OCI-LY7 (cell line): ENCODE results near the gene NCAPD2.

Source experiments
- EZH2phosphoT487 ChIP-seq: fragments of 200-600 bp; sonication (generic); IDR thresholded peaks from 2 replicates; pipeline ENCODE4 v1.6.1; 2018; ENCODE audit warnings: low read depth, borderline replicate concordance, mild to moderate bottlenecking, mixed run types, antibody characterized with exemption, low read length, moderate library complexity, mixed read lengths
- TF ChIP-seq, protein P1 (sequence below): fragments of 200-600 bp; sonication (generic); conservative IDR thresholded peaks from 2 replicates; pipeline ENCODE4 v1.5.1; 2014; ENCODE audit warnings: mild to moderate bottlenecking, antibody characterized with exemption, low read length, moderate library complexity, mixed read lengths

GRCh38 chr12:6567112-6567670 lies 73.3 kb downstream of the NCAPD2 start:
- TF ChIP-seq, protein P1, sequence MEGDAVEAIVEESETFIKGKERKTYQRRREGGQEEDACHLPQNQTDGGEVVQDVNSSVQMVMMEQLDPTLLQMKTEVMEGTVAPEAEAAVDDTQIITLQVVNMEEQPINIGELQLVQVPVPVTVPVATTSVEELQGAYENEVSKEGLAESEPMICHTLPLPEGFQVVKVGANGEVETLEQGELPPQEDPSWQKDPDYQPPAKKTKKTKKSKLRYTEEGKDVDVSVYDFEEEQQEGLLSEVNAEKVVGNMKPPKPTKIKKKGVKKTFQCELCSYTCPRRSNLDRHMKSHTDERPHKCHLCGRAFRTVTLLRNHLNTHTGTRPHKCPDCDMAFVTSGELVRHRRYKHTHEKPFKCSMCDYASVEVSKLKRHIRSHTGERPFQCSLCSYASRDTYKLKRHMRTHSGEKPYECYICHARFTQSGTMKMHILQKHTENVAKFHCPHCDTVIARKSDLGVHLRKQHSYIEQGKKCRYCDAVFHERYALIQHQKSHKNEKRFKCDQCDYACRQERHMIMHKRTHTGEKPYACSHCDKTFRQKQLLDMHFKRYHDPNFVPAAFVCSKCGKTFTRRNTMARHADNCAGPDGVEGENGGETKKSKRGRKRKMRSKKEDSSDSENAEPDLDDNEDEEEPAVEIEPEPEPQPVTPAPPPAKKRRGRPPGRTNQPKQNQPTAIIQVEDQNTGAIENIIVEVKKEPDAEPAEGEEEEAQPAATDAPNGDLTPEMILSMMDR, result no peak
- no peak for TF ChIP-seq EZH2phosphoT487
